Measurements from ENCODE around the gene NUBPL.
"Not testable (repeated sequence)": the region's sequence is repeated elsewhere in the genome, so short reads cannot be mapped to it uniquely, and the experiment has no call there.

Gene NUBPL

GRCh38 chr14:31787377-31787776 is 226.2 kb downstream of the NUBPL start:
- Histone ChIP-seq H3K9ac (no peak overlapping the region), H3K27ac (no peak overlapping the region)

GRCh38 chr14:31788340-31788739 is 227.1 kb downstream of the NUBPL start:
- Histone ChIP-seq H3K27me3 (no peaks in the 10 kb centered on the region), H3K27ac (no peak overlapping the region), H3K36me3 (no peaks in the 10 kb centered on the region), H4K20me1 (no peaks in the 10 kb centered on the region), H3K4me3 (no peak overlapping the region), H3K4me1 (peaks cover 0 to 20% (median 0%) of the 10 kb centered on the region in 10 experiments; a peak in 4 of 20 replicates), H3K9me3 (replicated peaks in 1 of 11) (peaks cover 1 to 7% (median 6%) of the 10 kb centered on the region in 11 experiments; a peak in 14 of 22 replicates), H3K9ac (no peak overlapping the region), H3K4me2 (peak overlapping the region in 2 of 11 experiments; percentile 37 to 55; a peak in 4 of 22 replicates)
- TF ChIP-seq Cebpa-rat (IDR thresholded peaks at IDR 0.05): no peak

More at GRCh38 chr14:31787377-31787776, 226.2 kb downstream of the NUBPL start:
- H3K4me2 ChIP-seq: peak overlapping the region in 2 of 11 experiments; percentile 13 to 46; a peak in 1 of 22 replicates
- no peaks in the 10 kb centered on the region for H4K20me1 ChIP-seq
- H3K4me3 ChIP-seq: no peak overlapping the region
- peaks cover 0 to 5% (median 0%) of the 10 kb centered on the region in 11 experiments; a peak in 1 of 22 replicates for H3K36me3 ChIP-seq
- H3K9me3 ChIP-seq (replicated peaks in 1 of 11): peaks cover 11 to 16% (median 15%) of the 10 kb centered on the region in 11 experiments
- no peak for TF ChIP-seq Cebpa-rat (IDR thresholded peaks at IDR 0.05)
- peaks cover 0 to 20% (median 0%) of the 10 kb centered on the region in 10 experiments; a peak in 4 of 20 replicates for H3K4me1 ChIP-seq
- no peaks in the 10 kb centered on the region for H3K27me3 ChIP-seq

GRCh38 chr14:31792726-31793125 is 231.5 kb downstream of the NUBPL start:
- Histone ChIP-seq H4K20me1 (no peaks in the 10 kb centered on the region), H3K4me1 (peaks cover 0 to 10% (median 0%) of the 10 kb centered on the region in 10 experiments; a peak in 4 of 20 replicates), H3K4me3 (no peak overlapping the region), H3K36me3 (no peaks in the 10 kb centered on the region), H3K9ac (no peak overlapping the region), H3K9me3 (replicated peaks in 1 of 11) (no peaks in the 10 kb centered on the region), H3K27me3 (no peaks in the 10 kb centered on the region), H3K4me2 (no peak overlapping the region), H3K27ac (no peak overlapping the region)
- TF ChIP-seq Cebpa-rat (IDR thresholded peaks at IDR 0.05): no peak

- H3K4me3 ChIP-seq; H3K27ac ChIP-seq; H3K4me2 ChIP-seq; H3K27me3 ChIP-seq; H3K9ac ChIP-seq; H3K36me3 ChIP-seq; H3K9me3 ChIP-seq (replicated peaks in 1 of 11); H4K20me1 ChIP-seq: not testable (repeated sequence)
- peaks cover 0 to 13% (median 0%) of the 10 kb centered on the region in 10 experiments; a peak in 5 of 20 replicates for H3K4me1 ChIP-seq
Measured at GRCh38 chr14:31797946-31798345, 236.7 kb downstream of the NUBPL start.

GRCh38 chr14:31802838-31803237 is 241.6 kb downstream of the NUBPL start:
- Histone ChIP-seq H3K36me3 (no peaks in the 10 kb centered on the region), H3K9ac (no peak overlapping the region), H3K27ac (peak overlapping the region in 1 of 11 experiments; percentile 16; a peak in 1 of 22 replicates), H3K4me3 (no peak overlapping the region), H3K27me3 (no peaks in the 10 kb centered on the region), H3K4me2 (peak overlapping the region in 2 of 11 experiments; percentile 19 to 36; a peak in 2 of 22 replicates), H3K9me3 (replicated peaks in 1 of 11) (peaks cover 0 to 6% (median 0%) of the 10 kb centered on the region in 11 experiments; a peak in 3 of 22 replicates), H3K4me1 (peaks cover 0 to 24% (median 0%) of the 10 kb centered on the region in 10 experiments; a peak in 5 of 20 replicates), H4K20me1 (no peaks in the 10 kb centered on the region)
- TF ChIP-seq Cebpa-rat (IDR thresholded peaks at IDR 0.05): no peak

GRCh38 chr14:31806249-31806648 is 245.0 kb downstream of the NUBPL start:
- H3K4me3 ChIP-seq: no peak overlapping the region
- H4K20me1 ChIP-seq: no peaks in the 10 kb centered on the region
- H3K4me1 ChIP-seq: peaks cover 0 to 24% (median 0%) of the 10 kb centered on the region in 10 experiments; a peak in 5 of 20 replicates
- no peak overlapping the region for H3K4me2 ChIP-seq
- no peak overlapping the region for H3K9ac ChIP-seq
- no peak for TF ChIP-seq Cebpa-rat (IDR thresholded peaks at IDR 0.05)
- no peaks in the 10 kb centered on the region for H3K27me3 ChIP-seq
- no peak overlapping the region for H3K27ac ChIP-seq
- H3K9me3 ChIP-seq (replicated peaks in 1 of 11): peaks cover 0 to 17% (median 0%) of the 10 kb centered on the region in 11 experiments; a peak in 5 of 22 replicates
- H3K36me3 ChIP-seq: no peaks in the 10 kb centered on the region

GRCh38 chr14:31811693-31812628 is 250.8 kb downstream of the NUBPL start:
- peaks cover 0 to 45% (median 21%) of the 10 kb centered on the region in 11 experiments; a peak in 15 of 22 replicates for H3K9me3 ChIP-seq (replicated peaks in 1 of 11)
- H3K27ac ChIP-seq, H3K9ac ChIP-seq, H3K4me2 ChIP-seq, H3K4me1 ChIP-seq, H3K4me3 ChIP-seq, H3K36me3 ChIP-seq, H4K20me1 ChIP-seq, H3K27me3 ChIP-seq: not testable (repeated sequence)

GRCh38 chr14:31813724-31814490 is 252.7 kb downstream of the NUBPL start:
- not testable (repeated sequence) for H4K20me1 ChIP-seq, H3K9ac ChIP-seq, H3K36me3 ChIP-seq, H3K4me3 ChIP-seq, H3K27ac ChIP-seq, H3K27me3 ChIP-seq, H3K4me2 ChIP-seq, H3K4me1 ChIP-seq
- H3K9me3 ChIP-seq (replicated peaks in 1 of 11): peaks cover 0 to 57% (median 21%) of the 10 kb centered on the region in 11 experiments; a peak in 15 of 22 replicates

- H3K4me1 ChIP-seq: peaks cover 0 to 10% (median 0%) of the 10 kb centered on the region in 10 experiments; a peak in 3 of 20 replicates
- no peak overlapping the region for H3K27ac ChIP-seq
- no peak overlapping the region for H3K9ac ChIP-seq
- H4K20me1 ChIP-seq: no peaks in the 10 kb centered on the region
- no peaks in the 10 kb centered on the region; a peak in 1 of 22 replicates for H3K36me3 ChIP-seq
- TF ChIP-seq Cebpa-rat (IDR thresholded peaks at IDR 0.05): no peak
- H3K27me3 ChIP-seq: no peaks in the 10 kb centered on the region
- no peak overlapping the region for H3K4me2 ChIP-seq
- no peak overlapping the region for H3K4me3 ChIP-seq
- H3K9me3 ChIP-seq (replicated peaks in 1 of 11): peaks cover 0 to 36% (median 0%) of the 10 kb centered on the region in 11 experiments; a peak in 6 of 22 replicates
Measured at GRCh38 chr14:31819281-31819680, 258.1 kb downstream of the NUBPL start.

All from BLaER1 treated with 17β-estradiol and CSF1 and Interleukin-3, amounts not matched to agents 10 nM and 100 nM (cell line).